ENCODE measurements around the gene VIP.

Gene VIP

GRCh38 chr6:152783217-152783878 lies 32.8 kb downstream of the VIP start:
- DNase-seq: no peak

- DNase-seq: no peak
These were observed 44.1 kb downstream of the VIP start for GRCh38 chr6:152794696-152795095.

- no peak for DNase-seq
These were observed 53.6 kb downstream of the VIP start for GRCh38 chr6:152804150-152804549.

Measured in SHP77 (cell line).